IPS-15b (cell line): ENCODE measurements around the gene COL5A1.

ENCODE experiments used
- H3K27me3 ChIP-seq: one replicate; pipeline ENCODE4 v1.6.1; 2013; ENCODE audit warnings: low read length; ENCODE audit not compliant: control insufficient read depth, insufficient read depth
- H3K36me3 ChIP-seq: one replicate; pipeline ENCODE4 v1.6.1; 2013; ENCODE audit warnings: low read length; ENCODE audit not compliant: control insufficient read depth, insufficient read depth
- H3K4me1 ChIP-seq: one replicate; pipeline ENCODE4 v1.6.1; 2013; ENCODE audit warnings: mild to moderate bottlenecking, low read length; ENCODE audit not compliant: control insufficient read depth, insufficient read depth
- H3K4me3 ChIP-seq: one replicate; pipeline ENCODE4 v1.5.1; 2013; ENCODE audit warnings: low read depth, low read length
- H3K9ac ChIP-seq: one replicate; pipeline ENCODE4 v1.6.1; 2013; ENCODE audit warnings: low read depth, mild to moderate bottlenecking, low read length
- H3K9me3 ChIP-seq: one replicate; pipeline ENCODE4 v1.6.1; 2013; ENCODE audit warnings: mild to moderate bottlenecking, low read length; ENCODE audit not compliant: control insufficient read depth, insufficient read depth

COL5A1 gene

GRCh38 chr9:134736791-134737497 lies 95.3 kb downstream of the COL5A1 start:
- Histone ChIP-seq H3K9ac (no peak overlapping the region), H3K4me3 (no peak overlapping the region), H3K36me3 (no peaks in the 10 kb centered on the region), H3K27me3 (no peaks in the 10 kb centered on the region), H3K4me1 (no peaks in the 10 kb centered on the region), H3K9me3 (no peaks in the 10 kb centered on the region)

- H3K9me3 ChIP-seq = no peaks in the 10 kb centered on the region
- no peaks in the 10 kb centered on the region for H3K27me3 ChIP-seq
- no peaks in the 10 kb centered on the region for H3K4me1 ChIP-seq
- no peaks in the 10 kb centered on the region for H3K36me3 ChIP-seq
- H3K4me3 ChIP-seq = no peak overlapping the region
- no peak overlapping the region for H3K9ac ChIP-seq
Observed at GRCh38 chr9:134737842-134738580, 96.4 kb downstream of the COL5A1 start.

- Histone ChIP-seq H3K9ac (no peak overlapping the region), H3K27me3 (no peaks in the 10 kb centered on the region), H3K36me3 (no peaks in the 10 kb centered on the region), H3K4me1 (no peaks in the 10 kb centered on the region), H3K9me3 (no peaks in the 10 kb centered on the region), H3K4me3 (no peak overlapping the region)
Observed at GRCh38 chr9:134738869-134739659, 97.5 kb downstream of the COL5A1 start.

- Histone ChIP-seq H3K36me3 (no peaks in the 10 kb centered on the region), H3K9ac (no peak overlapping the region), H3K9me3 (no peaks in the 10 kb centered on the region), H3K4me3 (no peak overlapping the region), H3K27me3 (no peaks in the 10 kb centered on the region), H3K4me1 (no peaks in the 10 kb centered on the region)
Observed at GRCh38 chr9:134739660-134739968, 98.0 kb downstream of the COL5A1 start.

GRCh38 chr9:134740071-134740470 lies 98.5 kb downstream of the COL5A1 start:
- Histone ChIP-seq H3K4me3 (no peak overlapping the region), H3K27me3 (no peaks in the 10 kb centered on the region), H3K9ac (no peak overlapping the region), H3K36me3 (no peaks in the 10 kb centered on the region), H3K9me3 (no peaks in the 10 kb centered on the region), H3K4me1 (no peaks in the 10 kb centered on the region)

GRCh38 chr9:134741846-134742245 lies 100.2 kb downstream of the COL5A1 start:
- H3K4me3 ChIP-seq = no peak overlapping the region
- H3K4me1 ChIP-seq = no peaks in the 10 kb centered on the region
- H3K36me3 ChIP-seq = no peaks in the 10 kb centered on the region
- H3K9me3 ChIP-seq = no peaks in the 10 kb centered on the region
- no peak overlapping the region for H3K9ac ChIP-seq
- H3K27me3 ChIP-seq = no peaks in the 10 kb centered on the region

GRCh38 chr9:134742822-134743535 lies 101.4 kb downstream of the COL5A1 start:
- Histone ChIP-seq H3K9me3 (no peaks in the 10 kb centered on the region), H3K4me1 (no peaks in the 10 kb centered on the region), H3K4me3 (no peak overlapping the region), H3K9ac (no peak overlapping the region), H3K36me3 (peaks cover 3% of the 10 kb centered on the region), H3K27me3 (no peaks in the 10 kb centered on the region)

- Histone ChIP-seq H3K4me1 (no peaks in the 10 kb centered on the region), H3K9me3 (no peaks in the 10 kb centered on the region), H3K4me3 (no peak overlapping the region), H3K36me3 (peaks cover 5% of the 10 kb centered on the region), H3K9ac (no peak overlapping the region), H3K27me3 (no peaks in the 10 kb centered on the region)
Observed at GRCh38 chr9:134743853-134744252, 102.2 kb downstream of the COL5A1 start.

- H3K4me3 ChIP-seq = no peak overlapping the region
Observed at GRCh38 chr9:134744385-134745295, 103.0 kb downstream of the COL5A1 start.

GRCh38 chr9:134747951-134748489 lies 106.4 kb downstream of the COL5A1 start:
- H3K36me3 ChIP-seq = peaks cover 10% of the 10 kb centered on the region

More at GRCh38 chr9:134744385-134745295, 103.0 kb downstream of the COL5A1 start:
- no peaks in the 10 kb centered on the region for H3K27me3 ChIP-seq
- H3K36me3 ChIP-seq = peaks cover 5% of the 10 kb centered on the region
- no peaks in the 10 kb centered on the region for H3K9me3 ChIP-seq
- H3K4me1 ChIP-seq = no peaks in the 10 kb centered on the region
- no peak overlapping the region for H3K9ac ChIP-seq

More at GRCh38 chr9:134747951-134748489, 106.4 kb downstream of the COL5A1 start:
- Histone ChIP-seq H3K27me3 (no peaks in the 10 kb centered on the region), H3K9me3 (no peaks in the 10 kb centered on the region), H3K4me1 (no peaks in the 10 kb centered on the region), H3K9ac (no peak overlapping the region), H3K4me3 (no peak overlapping the region)
